ENCODE data around the gene XPO4.

DNA sequence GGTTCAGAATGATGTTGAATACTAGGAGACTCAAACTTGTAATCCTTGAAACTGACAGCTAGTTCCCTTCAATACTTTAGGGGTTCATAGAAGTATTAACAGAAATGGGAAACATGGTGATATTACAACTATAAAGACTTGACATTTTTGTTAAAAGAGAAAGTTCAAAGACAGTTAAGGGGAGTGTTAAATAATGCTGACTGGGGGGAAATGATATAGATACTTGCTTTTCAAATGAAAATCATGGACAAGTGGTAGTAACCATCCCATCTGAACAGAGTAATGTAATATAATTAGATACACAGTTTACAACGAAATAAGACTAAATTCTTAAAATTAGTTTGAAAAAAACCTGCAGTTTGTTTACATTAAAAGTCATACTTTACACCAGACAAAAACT, 122.2 kb downstream of the XPO4 start:
- TF ChIP-seq GABPA (IDR thresholded peaks at IDR 0.05; ENCODE audit: low read depth) (no peak), CTCF (IDR thresholded peaks at IDR 0.05; ENCODE audit: insufficient read depth, low read length) (no peak), POLR2AphosphoS5 (IDR thresholded peaks at IDR 0.05; ENCODE audit: low read depth) (no peak)
